Measurements from ENCODE around the gene GLDN.
"Not testable (repeated sequence)": the region's sequence is repeated elsewhere in the genome, so short reads cannot be mapped to it uniquely, and the experiment has no call there.

GLDN gene

DNA sequence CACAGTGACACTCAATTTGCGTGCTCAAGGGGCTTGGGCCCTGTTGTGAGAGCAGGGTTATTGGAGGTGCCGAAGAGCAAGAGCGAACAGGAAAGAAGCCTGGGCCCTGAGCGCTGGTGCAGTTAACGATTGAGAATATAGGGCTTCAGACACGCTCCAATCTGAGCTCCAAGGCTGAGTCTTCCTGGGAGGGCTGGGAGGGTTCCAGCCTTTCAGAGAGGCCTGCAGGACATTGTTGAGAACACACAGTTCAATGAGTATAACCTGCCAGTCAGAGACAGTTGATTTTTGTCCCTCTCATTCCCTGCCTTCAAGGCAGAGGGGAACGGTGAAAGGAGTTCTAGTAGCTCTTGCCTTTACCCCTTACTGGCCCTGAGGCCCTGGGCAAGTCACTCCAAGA, 47.3 kb downstream of the GLDN start:
- DNase-seq (ENCODE audit: low read depth) = no peak

DNA sequence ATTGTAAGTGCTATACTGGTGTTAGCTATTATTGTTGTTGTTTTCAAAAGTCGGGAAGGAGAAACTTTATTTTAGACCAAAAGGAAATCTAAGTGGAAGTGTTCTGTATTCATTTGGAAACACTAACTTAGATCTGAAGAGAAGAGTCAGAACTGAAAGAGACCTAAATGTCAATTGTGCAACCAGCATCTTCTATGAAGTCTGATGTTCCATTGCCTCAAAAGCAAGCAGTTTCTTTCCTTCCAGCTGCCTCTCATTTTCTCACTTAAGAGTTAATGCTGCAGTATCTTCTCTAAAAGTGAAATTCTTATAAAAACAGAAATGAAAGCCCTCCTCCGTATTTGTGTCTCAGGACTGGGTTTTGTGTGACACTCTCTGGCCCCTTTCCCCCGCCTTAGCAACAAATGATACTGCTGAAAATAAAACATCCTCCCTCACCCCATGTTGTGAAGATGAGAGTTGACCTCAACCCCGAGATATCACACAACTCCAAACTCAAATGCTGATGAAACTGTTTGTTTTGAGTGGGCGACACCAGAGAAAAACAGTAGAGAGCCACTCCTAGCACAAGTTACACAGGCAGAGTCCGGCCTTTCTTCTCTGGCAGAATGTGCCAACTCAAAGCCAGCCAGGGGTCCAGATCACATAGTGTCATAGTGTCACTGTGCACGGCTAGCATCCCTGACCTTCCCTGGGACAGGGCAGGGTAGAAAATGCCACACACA, 48.9 kb downstream of the GLDN start:
- no peak for DNase-seq (ENCODE audit: low read depth)

DNA sequence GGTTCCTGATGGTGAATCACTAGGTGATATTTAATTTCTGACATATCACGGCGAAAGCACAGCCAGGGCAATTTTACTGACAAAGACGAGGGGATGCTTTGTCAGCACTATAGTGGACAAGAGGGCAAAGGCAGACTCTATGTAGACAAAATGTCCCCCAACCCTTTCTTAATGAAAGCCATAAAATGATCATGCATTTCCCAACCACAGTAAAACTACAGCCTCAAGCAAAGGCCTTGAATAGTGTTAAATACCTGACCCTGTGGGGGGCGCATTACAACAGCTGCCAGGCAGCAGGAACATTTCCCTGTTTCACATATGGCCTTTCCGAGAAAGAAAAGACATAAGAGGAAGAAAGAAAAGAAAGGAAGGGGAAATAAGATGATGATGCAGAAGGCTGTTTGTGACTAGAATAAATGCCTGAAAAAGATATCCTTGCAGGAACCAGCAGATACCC, 49.5 kb downstream of the GLDN start:
- no peak for DNase-seq (ENCODE audit: low read depth)

DNA sequence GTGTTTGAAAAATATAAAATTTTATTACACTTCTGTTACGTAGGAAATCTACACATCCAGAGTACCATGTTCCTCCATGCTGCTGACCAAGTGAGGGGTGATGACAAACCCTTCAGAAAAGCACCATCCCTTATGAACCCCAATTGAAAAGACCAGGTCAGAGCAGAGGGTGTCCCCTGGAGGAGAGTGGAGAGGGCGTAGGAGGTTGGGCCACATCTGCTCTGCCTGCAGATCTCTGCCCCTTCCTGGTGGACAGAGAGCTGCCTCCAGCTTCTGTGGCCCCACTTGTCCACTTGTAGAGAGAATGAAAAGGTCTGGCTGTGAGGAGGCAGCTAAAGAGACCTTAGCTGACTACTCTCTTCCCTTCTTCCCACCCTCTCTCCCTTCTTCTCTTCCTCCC, 55.5 kb downstream of the GLDN start:
- DNase-seq (ENCODE audit: low read depth) = no peak

DNA sequence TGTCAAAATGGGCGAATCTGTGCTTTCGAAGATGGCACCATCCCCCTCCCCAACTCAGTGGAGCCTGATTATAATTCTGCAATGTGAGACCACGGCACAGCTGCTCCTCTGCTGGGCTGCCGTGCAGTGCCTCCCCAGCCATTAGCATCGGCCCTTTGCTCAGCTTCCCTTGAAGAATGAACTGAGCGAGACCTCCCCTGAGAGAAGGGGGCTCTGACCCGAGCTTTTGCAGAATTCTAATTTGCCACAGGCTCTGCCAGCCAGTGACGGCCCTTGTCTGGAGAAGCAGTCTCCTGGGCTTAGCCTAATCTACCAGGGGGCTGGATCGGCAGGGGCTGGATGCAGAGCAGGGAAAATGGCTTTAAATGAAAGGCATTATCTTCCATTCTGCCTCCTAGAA, 57.2 kb downstream of the GLDN start:
- no peak for DNase-seq (ENCODE audit: low read depth)

DNA sequence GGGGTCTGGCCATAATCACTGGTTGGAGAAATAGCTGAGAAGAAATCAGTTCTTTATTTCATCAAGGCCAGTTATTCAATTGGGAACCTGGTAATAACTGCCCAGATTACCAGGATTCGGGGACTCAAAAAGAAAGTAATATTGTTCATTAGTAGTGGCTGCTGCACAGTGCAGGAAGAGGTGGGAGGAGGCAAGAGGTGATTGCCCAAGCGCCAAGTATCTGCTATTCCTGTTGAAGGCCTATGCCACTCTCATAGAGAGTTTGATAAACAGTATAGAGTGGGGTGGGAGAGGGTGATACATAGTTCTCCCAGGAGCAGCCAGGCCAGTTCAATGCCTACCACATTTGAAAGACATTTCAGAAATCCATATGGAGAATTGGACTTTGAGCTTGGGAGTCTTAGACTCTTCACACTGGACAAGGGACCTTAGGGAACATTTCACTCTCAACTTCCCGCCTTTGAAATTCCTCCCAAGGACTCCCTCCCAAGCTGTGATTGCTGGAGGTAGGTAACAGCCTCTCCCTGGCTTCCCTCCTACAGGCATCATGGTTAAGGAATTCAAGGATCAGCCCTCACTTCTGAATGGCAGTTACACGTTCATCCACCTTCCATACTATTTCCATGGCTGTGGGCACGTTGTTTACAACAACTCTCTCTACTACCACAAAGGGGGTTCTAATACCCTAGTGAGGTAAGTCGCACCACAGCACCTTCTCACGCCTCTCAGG, 59.8 kb downstream of the GLDN start:
- no peak for DNase-seq (ENCODE audit: low read depth)

DNA sequence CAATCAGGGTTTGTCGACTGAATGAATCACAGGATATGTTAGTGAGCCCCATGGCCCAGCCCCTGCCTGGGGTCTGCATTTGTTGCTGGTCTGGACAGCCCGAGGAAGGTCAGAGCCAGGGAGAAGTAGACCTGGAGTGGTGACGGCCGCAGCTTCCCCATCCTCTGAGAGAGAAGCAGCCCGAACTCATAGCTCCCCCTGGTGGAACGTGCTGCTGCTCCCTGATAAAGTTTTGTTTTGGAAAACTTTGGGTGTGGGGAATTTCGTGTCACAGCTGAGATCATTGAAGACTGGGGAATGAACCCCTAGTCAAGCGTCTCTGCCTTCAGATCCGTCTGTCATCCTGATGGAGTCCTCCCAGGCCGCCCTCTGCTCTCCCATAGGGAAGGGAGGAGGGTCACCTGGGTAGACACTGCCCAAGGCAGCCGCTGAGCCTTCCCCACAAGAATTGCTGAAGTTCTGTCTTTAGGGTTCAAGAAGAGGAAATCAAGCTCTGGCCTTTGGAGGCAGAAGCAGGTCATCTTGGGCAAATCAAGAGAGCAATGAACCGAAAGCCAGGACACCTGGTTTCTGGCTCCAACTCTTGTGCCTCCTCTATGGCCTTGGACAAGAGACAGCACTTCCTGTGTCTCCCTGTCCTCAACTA, 60.5 kb downstream of the GLDN start:
- no peak for DNase-seq (ENCODE audit: low read depth)

DNA sequence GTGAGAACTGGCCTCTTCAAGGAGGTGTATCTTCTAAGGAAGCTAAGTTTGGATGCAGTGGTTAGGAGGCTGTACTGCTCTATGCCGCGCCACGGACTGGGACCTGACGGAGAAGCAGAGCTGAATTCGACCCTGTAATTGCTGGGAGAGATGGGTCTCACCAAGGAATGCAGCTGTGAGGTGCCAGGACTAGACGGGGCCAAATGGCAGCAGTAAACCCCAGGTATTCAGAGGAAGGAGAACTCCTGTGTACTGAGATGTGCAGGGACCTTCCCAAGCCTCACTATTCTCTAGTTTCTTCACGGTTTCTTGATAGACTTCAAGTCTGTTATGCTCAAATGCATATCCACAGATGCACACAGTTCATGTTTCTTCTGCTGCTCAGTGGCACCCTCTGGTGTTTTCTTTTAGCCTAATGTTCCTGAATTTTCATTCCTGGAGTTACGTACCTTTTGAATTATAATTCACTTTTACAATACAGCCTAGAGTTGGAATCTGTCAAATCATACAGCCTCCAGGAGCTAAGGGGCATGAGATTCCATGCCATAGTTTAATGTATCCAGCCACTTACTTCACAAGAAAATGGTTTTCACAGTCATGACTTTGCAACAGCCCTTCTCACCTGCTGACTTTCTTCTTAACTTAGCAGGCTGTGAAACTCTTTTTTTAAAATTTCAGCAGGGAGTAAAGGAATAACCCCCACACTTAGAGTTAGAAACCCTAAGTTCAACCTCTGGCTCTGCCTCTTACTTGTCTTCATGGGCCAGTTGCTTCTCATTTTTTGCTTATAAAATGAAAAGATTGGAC, 61.8 kb downstream of the GLDN start:
- no peak for DNase-seq (ENCODE audit: low read depth)

DNA sequence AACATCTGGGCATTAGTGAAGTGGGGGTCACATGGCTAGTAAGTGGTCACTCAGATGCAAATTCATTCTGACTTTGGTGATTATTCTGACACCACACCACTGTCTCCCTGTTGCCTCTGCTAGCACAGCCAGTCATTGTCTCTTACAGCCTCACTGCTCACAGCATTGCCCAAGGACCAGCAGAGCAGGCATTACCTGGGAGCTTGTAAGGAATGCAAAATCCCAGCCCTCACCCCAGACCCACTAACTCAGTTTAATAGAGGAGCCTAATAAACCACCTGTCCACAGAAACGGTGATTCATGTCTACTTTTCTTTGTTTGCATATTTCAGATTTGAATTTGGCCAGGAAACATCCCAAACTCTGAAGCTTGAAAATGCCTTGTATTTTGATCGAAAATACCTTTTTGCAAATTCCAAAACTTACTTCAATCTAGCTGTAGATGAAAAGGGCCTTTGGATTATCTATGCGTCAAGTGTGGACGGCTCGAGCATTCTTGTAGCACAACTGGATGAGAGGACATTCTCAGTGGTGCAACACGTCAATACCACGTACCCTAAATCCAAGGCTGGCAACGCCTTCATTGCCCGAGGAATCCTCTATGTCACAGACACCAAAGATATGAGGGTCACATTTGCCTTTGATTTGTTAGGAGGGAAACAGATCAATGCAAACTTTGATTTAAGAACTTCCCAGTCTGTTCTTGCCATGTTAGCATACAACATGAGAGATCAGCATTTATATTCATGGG, 62.7 kb downstream of the GLDN start:
- DNase-seq (ENCODE audit: low read depth) = no peak

DNA sequence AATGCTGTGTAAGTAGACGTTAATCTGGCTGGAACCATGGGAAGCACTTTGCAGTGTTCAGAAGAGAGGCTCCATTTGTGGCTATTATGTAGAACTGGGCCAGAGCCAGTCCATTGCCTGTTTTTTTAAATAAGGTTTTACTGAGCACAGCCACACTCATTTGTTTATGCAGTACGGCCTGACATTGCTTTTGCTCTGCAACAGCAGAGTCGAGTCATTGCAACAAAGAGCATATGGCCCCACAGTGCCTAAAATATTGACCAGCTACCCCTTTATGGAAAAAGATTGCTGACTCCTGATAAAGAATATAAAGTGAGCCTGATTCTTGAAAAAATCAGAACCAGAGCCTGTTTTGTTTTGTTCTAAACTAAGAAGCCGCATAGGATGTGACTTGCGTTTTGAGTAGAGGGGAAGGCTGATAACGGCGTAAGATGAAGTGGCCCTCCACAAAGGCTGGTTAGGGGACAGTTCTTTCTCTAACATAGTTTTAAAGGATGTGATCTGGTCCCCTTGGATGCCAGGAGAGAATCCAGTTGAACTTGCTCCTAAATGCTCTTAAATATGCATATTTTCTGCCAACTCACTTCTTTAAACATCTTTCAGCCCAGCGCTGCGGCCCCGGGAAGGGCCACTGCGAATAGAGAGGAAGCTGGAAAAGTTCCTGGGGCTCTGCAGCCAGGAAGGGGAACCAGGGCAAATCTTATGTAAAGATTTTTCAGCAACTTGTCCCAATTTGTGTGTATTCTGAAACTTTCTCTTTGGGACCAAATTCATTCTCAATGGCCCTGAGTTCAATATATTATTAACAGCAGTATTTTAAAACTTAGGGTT, 64.5 kb downstream of the GLDN start:
- DNase-seq (ENCODE audit: low read depth) = no peak

DNA sequence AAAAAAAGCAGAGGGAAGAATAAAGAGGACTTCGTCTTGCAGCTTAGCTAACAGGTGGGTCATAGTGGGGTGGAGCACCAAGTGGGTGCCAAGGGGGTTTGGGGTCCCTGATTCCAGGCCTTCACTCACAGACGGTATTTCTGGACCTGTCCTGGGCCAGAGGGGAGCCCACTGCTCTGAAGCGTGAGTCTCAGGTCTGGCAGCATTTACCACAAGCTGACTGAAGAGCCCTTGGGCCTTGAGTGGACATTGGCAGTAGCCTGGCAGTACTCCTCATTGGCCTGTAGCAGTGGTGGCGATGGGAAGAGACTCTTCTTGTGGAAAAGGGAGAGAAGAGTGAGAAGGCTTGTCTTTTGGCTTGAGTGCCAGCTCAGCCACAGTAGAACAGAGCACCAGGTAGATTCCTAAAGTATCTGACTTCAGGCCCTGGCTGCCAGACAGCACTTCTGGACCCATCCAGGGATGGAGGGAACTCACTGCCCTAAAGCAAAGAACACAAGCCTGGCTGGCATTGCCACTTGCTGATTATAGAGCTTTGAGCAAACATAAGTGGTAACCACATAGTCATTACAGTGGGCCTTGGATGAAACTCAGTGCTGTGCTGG, 72.9 kb downstream of the GLDN start:
- no peak for DNase-seq (ENCODE audit: low read depth)

DNA sequence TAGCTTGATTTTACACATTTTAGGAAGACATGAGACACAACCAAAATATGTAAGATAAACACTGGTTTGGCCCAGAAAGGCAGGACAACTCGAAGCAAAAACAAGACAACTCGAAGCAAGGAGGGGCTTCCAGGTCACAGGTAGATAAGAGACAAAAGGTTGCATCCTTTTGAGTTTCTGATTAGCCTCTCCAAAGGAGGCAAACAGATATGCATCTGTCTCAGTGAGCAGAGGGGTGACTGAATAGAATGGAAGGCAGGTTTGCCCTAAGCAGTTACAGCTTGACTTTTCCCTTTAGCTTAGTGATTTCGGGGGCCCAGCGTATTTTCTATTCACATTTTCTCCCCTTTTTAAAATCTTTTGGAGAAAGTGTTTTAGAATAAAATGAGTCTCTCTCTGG, 74.7 kb downstream of the GLDN start:
- no peak for DNase-seq (ENCODE audit: low read depth)

DNA sequence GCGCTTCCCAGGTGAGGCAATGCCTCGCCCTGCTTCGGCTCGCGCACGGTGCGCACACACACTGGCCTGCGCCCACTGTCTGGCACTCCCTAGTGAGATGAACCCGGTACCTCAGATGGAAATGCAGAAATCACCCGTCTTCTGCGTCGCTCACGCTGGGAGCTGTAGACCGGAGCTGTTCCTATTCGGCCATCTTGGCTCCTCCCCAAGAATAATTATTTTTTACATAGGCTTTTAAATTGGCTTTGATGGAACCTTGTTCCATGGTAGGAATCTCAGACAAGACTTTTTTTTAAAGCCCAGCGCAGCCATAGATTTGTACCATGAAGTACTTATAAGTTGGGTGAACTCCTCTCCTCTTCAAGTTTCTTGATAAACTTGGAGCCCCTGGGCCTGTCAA, 81.6 kb downstream of the GLDN start:
- DNase-seq (ENCODE audit: low read depth) = not testable (repeated sequence)

DNA sequence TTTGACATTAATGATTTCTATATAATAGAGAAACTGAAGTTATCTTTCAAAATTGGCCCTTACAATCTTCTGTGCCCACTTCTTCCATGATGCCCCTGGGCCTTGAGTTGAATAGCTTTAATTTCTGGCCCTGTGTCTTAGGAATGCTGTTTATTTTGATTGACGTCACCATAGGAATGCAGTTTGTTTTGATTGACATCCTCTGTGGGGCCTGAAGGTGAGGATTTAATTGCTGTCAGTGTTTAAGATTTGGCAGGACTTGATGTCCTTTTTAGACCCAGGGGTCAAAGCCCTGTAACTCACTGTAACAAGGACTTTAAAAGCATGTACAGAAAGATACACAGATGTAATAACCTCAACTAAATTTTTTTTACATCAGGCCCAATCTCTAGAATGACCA, 83.3 kb downstream of the GLDN start:
- no peak for DNase-seq (ENCODE audit: low read depth)

DNA sequence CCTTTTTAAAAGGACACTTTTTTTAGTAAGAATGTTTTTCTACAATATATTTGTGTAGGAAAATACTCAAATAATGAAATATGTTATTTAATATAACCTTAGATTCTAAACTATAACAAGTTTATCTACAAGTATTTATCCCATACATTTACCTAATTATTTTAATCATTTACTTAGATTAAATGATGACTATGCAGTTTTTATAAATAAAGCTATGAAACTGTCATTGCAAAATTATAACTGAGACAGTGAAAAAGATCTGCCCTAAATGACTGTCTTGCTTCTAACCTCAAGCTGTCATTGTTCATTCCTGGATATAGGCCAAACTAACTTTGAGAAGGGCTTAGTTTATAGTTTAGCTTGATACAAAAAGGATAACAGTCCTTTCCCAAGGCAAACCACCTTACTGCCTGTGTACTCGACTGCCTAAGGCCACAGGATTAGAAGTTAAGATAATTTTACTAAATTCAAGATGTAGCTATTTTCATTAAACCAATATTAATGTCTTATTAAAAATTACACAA, 84.1 kb downstream of the GLDN start:
- no peak for DNase-seq (ENCODE audit: low read depth)

DNA sequence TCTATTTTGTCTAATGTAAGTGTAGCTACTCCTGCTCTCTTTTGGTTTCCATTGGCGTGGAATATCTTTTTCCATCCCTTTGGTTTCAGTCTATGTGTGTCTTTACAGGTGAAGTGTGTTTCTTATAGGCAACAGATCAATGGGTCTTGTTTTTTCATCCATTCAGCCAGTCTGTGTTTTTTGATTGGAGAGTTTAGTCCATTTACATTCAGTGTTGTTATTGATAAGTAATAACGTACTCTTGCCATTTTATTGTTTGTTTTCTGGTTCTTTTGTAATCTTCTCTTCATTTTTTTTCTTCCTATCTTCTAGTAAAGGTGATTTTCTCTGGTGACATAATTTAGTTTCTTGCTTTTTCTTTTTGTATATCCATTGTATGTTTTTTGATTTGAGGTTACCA, 97.1 kb downstream of the GLDN start:
- no peak for DNase-seq (ENCODE audit: low read depth)

DNA sequence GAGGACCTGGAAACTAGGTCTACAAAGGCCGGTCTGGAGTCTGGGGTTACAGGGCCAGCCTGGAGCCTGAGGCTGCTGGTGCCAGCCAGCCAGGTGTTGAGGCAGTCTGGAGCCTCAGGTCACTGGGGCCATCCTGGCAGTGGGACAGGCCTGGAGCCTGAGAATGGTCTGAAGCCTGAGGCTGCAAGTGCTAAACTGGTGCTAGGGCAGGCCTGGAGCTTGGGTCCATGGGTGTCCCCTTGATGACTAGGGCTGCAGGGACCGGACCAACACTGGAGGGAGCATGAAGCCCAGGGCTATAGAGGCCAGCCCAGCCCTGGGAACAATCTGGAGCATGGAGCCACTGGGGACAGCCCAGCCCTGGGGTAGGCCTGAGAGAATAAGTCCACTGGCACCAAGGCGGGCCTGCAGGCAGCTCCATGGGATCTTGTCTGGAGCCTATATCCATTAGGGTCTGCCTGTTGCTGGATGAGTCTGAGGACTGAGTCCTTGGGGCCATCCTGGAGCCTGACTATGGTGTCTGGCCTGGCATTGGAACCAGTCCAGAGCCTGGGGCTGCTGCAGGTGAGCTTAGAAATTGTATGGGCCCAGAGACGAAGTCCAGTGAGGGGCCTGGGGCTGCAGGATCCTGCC, 101.9 kb downstream of the GLDN start:
- no peak for DNase-seq (ENCODE audit: low read depth)

DNA sequence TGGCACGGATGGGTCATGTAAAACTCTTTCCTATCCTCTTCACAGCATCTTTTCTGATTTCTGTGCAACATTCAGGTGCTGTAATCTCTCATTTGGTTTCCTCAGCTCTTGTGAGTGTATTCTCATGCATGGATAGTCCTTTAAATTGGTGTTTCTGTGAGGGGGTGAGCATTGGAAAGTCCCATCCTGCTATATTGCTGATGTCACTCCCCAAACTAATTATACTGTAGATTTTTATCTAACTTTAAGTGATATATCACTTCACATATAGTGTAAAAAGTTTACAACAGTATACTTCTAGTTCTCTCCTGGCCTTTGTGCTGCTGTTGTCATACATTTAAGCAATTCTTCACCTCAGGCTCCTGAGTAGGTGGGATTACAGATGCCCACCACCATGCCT, 102.7 kb downstream of the GLDN start:
- DNase-seq (ENCODE audit: low read depth) = no peak

DNA sequence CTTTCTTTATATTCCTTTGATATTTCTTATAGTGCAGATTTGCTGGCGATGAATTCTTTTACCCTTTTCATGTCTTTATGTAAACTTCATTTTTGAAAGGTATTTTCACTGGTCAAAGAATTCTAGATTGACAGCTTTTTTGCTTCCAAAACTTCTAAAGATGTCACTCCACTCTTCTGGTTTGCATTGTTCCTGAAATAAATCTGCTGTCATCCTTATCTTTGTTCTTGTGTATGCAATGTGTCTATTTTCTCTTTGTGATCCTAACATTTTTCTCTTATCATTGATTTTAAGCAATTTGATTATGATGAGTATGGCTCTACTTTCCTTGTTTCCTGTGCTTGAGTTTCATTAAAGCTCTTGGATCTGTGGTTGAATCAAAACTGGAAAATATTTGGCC, 103.4 kb downstream of the GLDN start:
- DNase-seq (ENCODE audit: low read depth) = no peak
